Measurements from ENCODE around the gene CCDC8. TPM values are rescaled to one million over a fixed set of nuclear protein-coding genes. Genes with fewer than 3 reads are reported as not detected.

Gene CCDC8
- total and polyA plus RNA-seq, 5 donors from 2014 or later = not detected

- Mint-ChIP-seq H3K36me3 (peaks cover 27% of the 10 kb centered on the region), H3K27ac (no peak overlapping the region), H3K4me1 (peaks cover 0 to 6% (median 1%) of the 10 kb centered on the region in 4 donors), H3K9me3 (no peaks in the 10 kb centered on the region), H3K4me3 (no peak overlapping the region), H3K27me3 (peaks cover 15% of the 10 kb centered on the region)
- ATAC-seq (ENCODE audit: low read depth in 2 of 2) (no peak), DNase-seq (no peak)
- H3K27me3 ChIP-seq (ENCODE audit: control insufficient read depth, insufficient read depth, low read length) = no peaks in the 10 kb centered on the region
- H3K36me3 ChIP-seq (ENCODE audit: control insufficient read depth, insufficient read depth, low read length) = peaks cover 14% of the 10 kb centered on the region
- H3K9me3 ChIP-seq (ENCODE audit: control insufficient read depth in 2 of 2, low read length in 2 of 2) = no peaks in the 10 kb centered on the region
- H3K27ac ChIP-seq (ENCODE audit: insufficient read depth, low read length, poor library complexity, severe bottlenecking) = no peak overlapping the region
- H3K4me3 ChIP-seq (ENCODE audit: low read depth, low read length) = no peak overlapping the region
- no peaks in the 10 kb centered on the region for H3K4me1 ChIP-seq (ENCODE audit: control insufficient read depth, insufficient read depth, low read length, poor library complexity, severe bottlenecking)
Measured at GRCh38 chr19:46393456-46394401, 19.6 kb downstream of the CCDC8 start.

GRCh38 chr19:46392837-46393236, 20.5 kb downstream of the CCDC8 start:
- Mint-ChIP-seq H3K4me1 (peaks cover 0 to 6% (median 1%) of the 10 kb centered on the region in 4 donors), H3K9me3 (no peaks in the 10 kb centered on the region), H3K27ac (no peak overlapping the region), H3K27me3 (peaks cover 10% of the 10 kb centered on the region), H3K36me3 (peaks cover 34% of the 10 kb centered on the region), H3K4me3 (no peak overlapping the region)
- H3K27me3 ChIP-seq (ENCODE audit: control insufficient read depth, insufficient read depth, low read length) = no peaks in the 10 kb centered on the region
- no peaks in the 10 kb centered on the region for H3K4me1 ChIP-seq (ENCODE audit: control insufficient read depth, insufficient read depth, low read length, poor library complexity, severe bottlenecking)
- DNase-seq (no peak), ATAC-seq (ENCODE audit: low read depth in 2 of 2) (no peak)
- peaks cover 20% of the 10 kb centered on the region for H3K36me3 ChIP-seq (ENCODE audit: control insufficient read depth, insufficient read depth, low read length)
- no peaks in the 10 kb centered on the region for H3K9me3 ChIP-seq (ENCODE audit: control insufficient read depth in 2 of 2, low read length in 2 of 2)
- no peak overlapping the region for H3K4me3 ChIP-seq (ENCODE audit: low read depth, low read length)
- no peak overlapping the region for H3K27ac ChIP-seq (ENCODE audit: insufficient read depth, low read length, poor library complexity, severe bottlenecking)

DNA sequence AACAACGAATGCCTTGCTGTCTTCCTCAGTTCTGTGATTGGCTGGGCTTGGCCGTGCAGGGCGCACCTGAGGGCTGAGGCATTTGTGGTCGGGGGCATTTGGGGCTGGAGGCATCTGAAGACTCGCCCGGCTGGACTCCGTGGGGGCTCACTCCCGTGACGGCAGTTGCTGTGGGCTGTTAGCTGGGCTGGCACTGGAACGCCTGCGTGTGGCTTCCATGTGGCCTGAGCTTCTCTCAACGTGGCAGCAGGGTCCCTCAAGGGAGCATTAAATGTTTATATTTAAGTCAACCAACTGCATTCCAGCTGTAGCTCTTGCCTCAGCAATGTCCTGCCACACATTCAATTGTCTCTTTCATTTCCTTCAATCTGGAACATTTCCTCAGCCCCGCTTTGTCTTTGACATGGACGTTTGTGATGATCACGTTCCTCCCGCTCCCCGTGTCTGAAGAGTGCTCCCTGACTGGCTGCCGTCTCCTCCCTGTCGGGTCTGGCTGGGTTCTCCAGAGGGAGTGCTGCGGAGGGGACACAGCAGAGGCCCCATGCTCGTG, 21.0 kb downstream of the CCDC8 start:
- peaks cover 0 to 6% (median 1%) of the 10 kb centered on the region in 4 donors for H3K4me1 Mint-ChIP-seq
- no peak overlapping the region for H3K27ac Mint-ChIP-seq
- Histone ChIP-seq H3K36me3 (ENCODE audit: control insufficient read depth, insufficient read depth, low read length) (peaks cover 25% of the 10 kb centered on the region), H3K4me1 (ENCODE audit: control insufficient read depth, insufficient read depth, low read length, poor library complexity, severe bottlenecking) (no peaks in the 10 kb centered on the region), H3K4me3 (ENCODE audit: low read depth, low read length) (no peak overlapping the region), H3K27ac (ENCODE audit: insufficient read depth, low read length, poor library complexity, severe bottlenecking) (no peak overlapping the region), H3K27me3 (ENCODE audit: control insufficient read depth, insufficient read depth, low read length) (no peaks in the 10 kb centered on the region), H3K9me3 (ENCODE audit: control insufficient read depth in 2 of 2, low read length in 2 of 2) (no peaks in the 10 kb centered on the region)
- no peak for DNase-seq
- H3K36me3 Mint-ChIP-seq = peaks cover 39% of the 10 kb centered on the region
- peaks cover 5% of the 10 kb centered on the region for H3K27me3 Mint-ChIP-seq
- H3K4me3 Mint-ChIP-seq = no peak overlapping the region
- no peaks in the 10 kb centered on the region for H3K9me3 Mint-ChIP-seq
- ATAC-seq (ENCODE audit: low read depth in 2 of 2) = no peak

DNA sequence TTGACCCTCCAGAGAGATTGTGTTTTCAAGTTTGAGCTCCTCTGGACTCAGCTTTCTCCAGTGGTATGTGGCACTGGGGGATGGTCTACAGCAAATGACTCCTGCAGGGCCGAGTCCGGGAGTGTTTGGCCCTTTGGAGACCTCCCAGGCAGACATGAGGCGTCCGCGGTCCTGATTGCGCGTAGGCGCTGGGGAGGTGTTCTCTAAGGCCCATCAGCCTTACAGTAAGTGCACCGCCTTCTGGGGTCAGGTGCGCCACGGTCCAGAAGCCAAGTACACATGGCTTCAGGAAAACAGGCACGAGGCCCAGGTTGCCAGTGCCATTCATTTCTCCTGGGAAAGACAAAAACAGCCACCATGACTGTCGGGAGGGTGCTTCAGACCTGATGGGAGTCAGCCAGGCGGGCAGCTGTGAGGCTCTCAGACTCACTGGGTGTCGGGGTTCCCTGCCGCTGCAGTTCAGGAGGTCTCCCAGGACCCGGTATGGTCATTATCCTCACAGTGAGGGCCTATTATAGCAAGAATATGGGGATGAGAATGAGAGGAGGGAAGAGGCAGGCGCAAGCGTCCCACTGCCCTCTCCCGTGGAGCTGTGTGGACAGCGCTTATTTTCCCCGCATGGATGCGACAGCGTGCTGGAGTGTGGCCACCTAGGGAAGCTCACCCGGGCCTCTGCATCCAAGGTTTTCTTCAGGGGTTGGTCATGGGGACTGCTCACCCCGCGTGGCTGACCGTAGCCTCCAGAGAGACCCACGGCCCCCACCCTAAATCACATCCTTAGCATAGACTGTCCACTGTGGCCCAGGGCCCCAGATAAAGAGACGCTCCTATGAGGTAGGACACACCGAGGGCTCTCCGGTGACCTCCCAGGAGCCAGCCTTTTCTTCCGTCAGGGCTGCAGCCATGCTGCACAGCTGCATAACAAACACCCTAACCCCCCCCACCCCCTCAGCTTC, 21.8 kb downstream of the CCDC8 start:
- H3K27ac Mint-ChIP-seq = peak overlapping the region in 1 of 3 donors; percentile 25
- ATAC-seq (ENCODE audit: low read depth in 2 of 2) (no peak), DNase-seq (no peak)
- Histone ChIP-seq H3K4me1 (ENCODE audit: control insufficient read depth, insufficient read depth, low read length, poor library complexity, severe bottlenecking) (no peaks in the 10 kb centered on the region), H3K36me3 (ENCODE audit: control insufficient read depth, insufficient read depth, low read length) (peaks cover 29% of the 10 kb centered on the region), H3K4me3 (ENCODE audit: low read depth, low read length) (no peak overlapping the region), H3K27ac (ENCODE audit: insufficient read depth, low read length, poor library complexity, severe bottlenecking) (no peak overlapping the region), H3K9me3 (ENCODE audit: control insufficient read depth in 2 of 2, low read length in 2 of 2) (no peaks in the 10 kb centered on the region), H3K27me3 (ENCODE audit: control insufficient read depth, insufficient read depth, low read length) (no peaks in the 10 kb centered on the region)
- peaks cover 45% of the 10 kb centered on the region for H3K36me3 Mint-ChIP-seq
- no peak overlapping the region for H3K4me3 Mint-ChIP-seq
- H3K9me3 Mint-ChIP-seq = no peaks in the 10 kb centered on the region
- peaks cover 4% of the 10 kb centered on the region for H3K27me3 Mint-ChIP-seq
- peaks cover 0 to 6% (median 1%) of the 10 kb centered on the region in 4 donors for H3K4me1 Mint-ChIP-seq

DNA sequence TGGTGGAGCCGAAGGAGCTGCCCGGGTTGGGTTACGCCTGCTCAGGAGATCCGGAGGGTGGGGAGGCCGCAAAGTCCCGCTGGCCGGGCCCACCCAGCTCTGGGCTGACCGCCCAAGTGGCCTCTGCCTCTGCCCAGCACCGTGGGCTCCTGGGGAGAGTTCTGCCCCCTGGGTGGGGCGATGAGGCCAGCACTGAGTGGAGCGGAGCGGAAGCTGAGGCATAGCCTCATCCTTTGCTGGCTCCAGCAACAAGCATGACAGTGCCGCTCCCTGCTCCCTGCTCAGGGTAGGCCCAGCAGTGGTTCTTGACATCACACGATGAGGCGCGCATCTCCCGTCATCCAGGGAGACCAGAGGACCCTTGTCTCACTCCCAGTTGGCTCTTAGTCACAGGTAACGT, 22.5 kb downstream of the CCDC8 start:
- no peak for DNase-seq
- Mint-ChIP-seq H3K27ac (peak overlapping the region in 1 of 3 donors; percentile 25), H3K4me3 (no peak overlapping the region), H3K9me3 (no peaks in the 10 kb centered on the region), H3K27me3 (peaks cover 4% of the 10 kb centered on the region), H3K4me1 (peaks cover 0 to 6% (median 1%) of the 10 kb centered on the region in 4 donors), H3K36me3 (peaks cover 47% of the 10 kb centered on the region)
- no peak overlapping the region for H3K27ac ChIP-seq (ENCODE audit: insufficient read depth, low read length, poor library complexity, severe bottlenecking)
- H3K27me3 ChIP-seq (ENCODE audit: control insufficient read depth, insufficient read depth, low read length) = no peaks in the 10 kb centered on the region
- H3K36me3 ChIP-seq (ENCODE audit: control insufficient read depth, insufficient read depth, low read length) = peaks cover 29% of the 10 kb centered on the region
- ATAC-seq (ENCODE audit: low read depth in 2 of 2) = no peak
- no peaks in the 10 kb centered on the region for H3K4me1 ChIP-seq (ENCODE audit: control insufficient read depth, insufficient read depth, low read length, poor library complexity, severe bottlenecking)
- H3K9me3 ChIP-seq (ENCODE audit: control insufficient read depth in 2 of 2, low read length in 2 of 2) = no peaks in the 10 kb centered on the region
- no peak overlapping the region for H3K4me3 ChIP-seq (ENCODE audit: low read depth, low read length)

DNA sequence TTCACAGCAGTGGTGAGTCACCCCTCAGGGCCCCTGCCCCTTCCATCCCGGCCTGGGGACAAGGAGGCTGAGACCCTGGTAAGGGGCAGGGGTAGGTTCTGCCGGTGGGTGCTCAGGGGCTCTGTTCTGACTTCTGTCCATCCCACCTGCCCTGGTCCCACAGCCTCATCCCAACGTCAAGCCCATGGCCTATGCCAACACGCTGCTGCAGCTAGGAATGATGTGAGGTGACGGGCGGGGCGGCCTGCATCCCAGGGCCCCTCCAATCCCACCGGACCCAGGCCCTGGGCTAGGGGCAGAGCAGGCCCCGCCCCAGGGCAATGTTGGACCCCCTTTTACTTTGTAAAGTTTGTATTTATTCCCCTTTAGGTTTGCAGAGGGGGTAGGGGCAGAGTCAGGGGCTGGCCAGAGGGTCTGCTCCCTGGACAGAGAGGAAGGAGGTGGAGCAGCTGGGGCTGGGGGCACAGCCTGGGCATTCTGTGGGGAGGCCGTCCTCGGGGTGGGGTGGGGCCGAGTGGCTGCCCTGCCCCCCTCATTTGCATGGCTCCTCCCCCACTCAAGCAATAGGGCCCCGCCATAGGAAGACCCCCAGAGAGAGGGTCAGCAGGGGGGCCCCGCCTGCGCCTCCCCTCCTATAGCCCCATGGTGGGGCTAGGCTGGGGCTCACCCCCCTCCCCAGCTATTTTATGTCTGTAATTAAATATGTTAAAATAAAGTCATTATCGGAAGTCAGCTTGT, 23.1 kb downstream of the CCDC8 start:
- ATAC-seq (ENCODE audit: low read depth in 2 of 2) (no peak), DNase-seq (no peak)
- H3K27me3 Mint-ChIP-seq = no peaks in the 10 kb centered on the region
- no peaks in the 10 kb centered on the region for H3K9me3 Mint-ChIP-seq
- Histone ChIP-seq H3K4me3 (ENCODE audit: low read depth, low read length) (no peak overlapping the region), H3K27me3 (ENCODE audit: control insufficient read depth, insufficient read depth, low read length) (no peaks in the 10 kb centered on the region), H3K27ac (ENCODE audit: insufficient read depth, low read length, poor library complexity, severe bottlenecking) (no peak overlapping the region), H3K4me1 (ENCODE audit: control insufficient read depth, insufficient read depth, low read length, poor library complexity, severe bottlenecking) (no peaks in the 10 kb centered on the region), H3K36me3 (ENCODE audit: control insufficient read depth, insufficient read depth, low read length) (peaks cover 29% of the 10 kb centered on the region), H3K9me3 (ENCODE audit: control insufficient read depth in 2 of 2, low read length in 2 of 2) (no peaks in the 10 kb centered on the region)
- peaks cover 0 to 4% (median 0%) of the 10 kb centered on the region in 4 donors for H3K4me1 Mint-ChIP-seq
- no peak overlapping the region for H3K27ac Mint-ChIP-seq
- no peak overlapping the region for H3K4me3 Mint-ChIP-seq
- peaks cover 49% of the 10 kb centered on the region for H3K36me3 Mint-ChIP-seq

Data from CD4-positive, CD25-positive, alpha-beta regulatory T cell (primary cell).